GM10266 (cell line): ENCODE results near the gene NEAT1.
"Not testable (repeated sequence)": the region's sequence is repeated elsewhere in the genome, so short reads cannot be mapped to it uniquely, and the experiment has no call there.

ENCODE experiments used
- DNase-seq: peaks from one replicate; pipeline ENCODE4 v3.0.0; 2012; ENCODE audit errors: extremely low spot score
- CTCF ChIP-seq: IDR thresholded peaks from 2 replicates; pipeline ENCODE4 v1.5.1; 2012; ENCODE audit warnings: mild to moderate bottlenecking, low read depth; ENCODE audit not compliant: control insufficient read depth, insufficient read depth; ENCODE audit errors: missing control alignments

Gene NEAT1

GRCh38 chr11:65471447-65471891 is 48.9 kb downstream of the NEAT1 start:
- DNase-seq: no peak
- TF ChIP-seq CTCF: peak; percentile 67

GRCh38 chr11:65472588-65473277 is 50.1 kb downstream of the NEAT1 start:
- not testable (repeated sequence) for DNase-seq

- no peak for DNase-seq
Observed at GRCh38 chr11:65473278-65473860, 50.8 kb downstream of the NEAT1 start.

DNA sequence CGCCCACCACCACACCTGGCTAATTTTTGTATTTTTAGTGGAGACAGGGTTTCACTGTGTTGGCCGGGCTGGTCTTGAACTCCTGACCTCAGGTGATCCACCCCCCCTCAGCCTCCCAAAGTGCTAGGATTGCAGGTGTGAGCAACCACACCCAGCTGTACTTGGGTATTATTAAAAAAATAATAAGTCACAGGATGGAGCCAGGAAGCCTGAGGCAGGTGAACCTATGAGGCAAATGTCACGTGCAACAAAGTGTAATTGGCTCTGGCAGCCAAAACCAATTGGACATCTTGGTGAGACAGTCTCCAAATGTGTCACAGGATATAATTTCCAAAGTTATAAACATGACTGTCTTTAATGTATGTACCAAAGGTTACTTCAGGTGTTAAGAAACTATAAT is 52.3 kb downstream of the NEAT1 start:
- TF ChIP-seq CTCF: no peak
- no peak for DNase-seq

More at GRCh38 chr11:65473278-65473860, 50.8 kb downstream of the NEAT1 start:
- no peak for TF ChIP-seq CTCF

DNA sequence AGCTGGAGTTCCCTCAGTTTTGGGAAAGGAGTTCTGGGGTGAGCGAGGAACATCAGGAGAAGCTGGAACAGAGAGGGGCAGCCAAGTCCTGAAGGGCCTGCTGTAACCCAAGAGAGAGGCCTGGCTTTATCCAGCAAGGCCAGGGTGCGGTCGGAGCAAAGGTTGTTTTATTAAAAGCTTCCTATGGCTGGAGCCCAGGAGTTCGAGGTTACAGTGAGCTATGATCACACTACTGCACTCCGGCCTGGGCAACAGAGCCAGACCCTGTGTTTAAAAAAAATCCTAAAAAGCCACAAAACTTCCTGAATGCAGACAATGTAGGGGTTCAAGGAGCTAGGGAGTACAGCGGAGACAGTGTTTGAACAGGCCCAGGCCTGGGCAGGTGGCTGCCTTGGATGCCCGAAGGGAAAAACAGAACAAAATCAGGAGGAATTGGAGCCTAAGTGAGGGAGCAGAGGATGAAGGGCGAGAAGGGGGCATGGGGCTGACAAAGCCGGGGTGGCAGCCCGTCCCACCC is 54.1 kb downstream of the NEAT1 start:
- TF ChIP-seq CTCF: no peak
- no peak for DNase-seq

- DNase-seq: peak; percentile 95
- TF ChIP-seq CTCF: peak; percentile 9
Observed at GRCh38 chr11:65477149-65477965, 54.8 kb downstream of the NEAT1 start.

DNA sequence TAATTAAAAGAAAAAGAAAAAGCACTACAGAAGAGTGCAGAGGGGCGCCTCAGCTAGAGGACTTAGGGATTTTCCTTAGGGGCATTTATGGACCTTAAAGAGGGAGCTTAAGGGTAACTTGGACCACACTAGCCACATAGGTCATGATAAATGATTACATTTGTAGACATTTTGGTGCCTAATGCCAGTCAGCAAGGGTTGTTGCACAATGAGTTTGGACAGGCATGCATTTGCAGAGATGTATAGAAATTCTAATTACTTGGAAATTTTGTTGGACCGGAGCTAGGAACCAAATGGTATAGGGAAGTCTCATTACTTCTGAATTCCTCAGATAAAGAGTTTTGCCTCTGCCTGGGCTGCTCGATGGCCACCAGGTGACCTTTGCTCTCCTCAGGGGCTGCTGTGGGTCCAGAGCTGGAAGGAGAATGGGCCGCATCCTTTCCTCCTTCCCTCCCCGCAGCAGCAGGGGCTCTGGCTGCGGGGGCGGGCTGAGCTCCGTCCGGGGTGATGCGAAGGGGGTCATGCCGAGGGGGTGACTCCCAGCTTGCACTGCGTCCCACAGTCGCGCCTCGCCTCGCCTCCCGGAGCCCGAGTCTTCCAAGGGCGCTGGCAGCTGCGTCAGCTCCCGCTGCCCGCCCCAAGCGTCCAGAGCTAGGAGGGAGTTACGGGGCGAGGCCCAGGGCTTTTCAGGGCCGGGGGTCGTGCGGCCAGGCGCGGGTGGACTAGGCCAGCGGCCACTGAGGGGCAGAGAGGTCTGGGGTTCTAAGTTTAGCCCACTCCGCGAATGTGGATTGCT is 56.0 kb downstream of the NEAT1 start:
- no peak for DNase-seq
- TF ChIP-seq CTCF: no peak
